GM20431 (cell line): ENCODE data around the gene BTBD19.
"Not testable (repeated sequence)": the region's sequence is repeated elsewhere in the genome, so short reads cannot be mapped to it uniquely, and the experiment has no call there.

Experiments
- in situ Hi-C: fragments of 300-500 bp; cut with MseI, MboI; formaldehyde crosslinking; loops from one replicate; pipeline ENCODE4 v1.15.0; 2020; ENCODE audit warnings: low sequenced_read_pairs; ENCODE audit not compliant: unreplicated experiment

The BTBD19 gene

DNA sequence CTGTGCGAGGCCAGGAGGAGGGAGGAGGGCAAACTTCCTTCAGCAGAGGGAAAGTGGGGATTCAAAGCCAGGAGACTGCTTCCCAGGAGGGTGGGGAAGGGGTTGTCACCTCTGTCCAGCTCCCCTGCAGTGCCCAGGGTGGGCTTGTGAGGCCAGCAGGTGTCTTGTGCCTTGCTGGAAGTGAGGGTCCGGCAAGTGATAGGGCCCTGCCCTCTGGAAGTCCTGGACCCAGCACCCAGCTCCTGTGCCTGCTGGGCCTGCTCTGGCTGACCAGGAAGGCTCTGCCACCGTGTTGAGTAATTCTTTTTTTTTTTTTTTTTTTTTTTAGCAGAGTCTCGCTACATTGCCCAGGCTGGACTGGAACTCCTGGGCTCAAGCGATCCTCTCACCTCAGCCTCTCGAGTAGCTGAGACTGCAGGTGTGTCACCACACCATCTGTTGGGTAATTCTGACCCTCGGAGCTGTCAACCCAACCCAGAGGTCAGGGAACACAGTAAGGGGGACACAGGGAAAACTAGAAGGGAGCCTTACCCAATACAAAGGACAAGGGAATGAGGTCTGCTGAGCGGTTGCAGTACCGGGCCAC is 21.4 kb upstream of the BTBD19 start:
- in situ Hi-C loops, result no loop called here

DNA sequence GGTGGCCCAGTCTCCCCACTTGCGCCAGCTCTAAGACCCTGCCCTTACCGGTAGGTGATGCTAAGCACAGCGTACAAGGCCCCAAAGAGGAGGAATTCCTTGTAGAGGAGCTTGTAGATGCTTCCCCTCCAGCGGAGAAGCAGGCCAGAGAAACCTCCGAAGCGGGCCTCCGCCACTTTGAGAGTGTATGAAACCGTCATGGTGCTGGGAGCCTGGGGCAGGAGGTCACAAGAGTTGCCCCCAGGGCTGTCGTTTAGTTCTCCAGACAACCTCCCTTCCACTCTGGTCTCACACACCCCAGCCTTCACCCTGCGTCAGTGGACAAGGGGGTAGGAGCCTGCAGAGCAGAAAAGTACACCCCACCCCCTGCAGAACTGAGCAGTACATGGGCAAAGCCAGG is 20.8 kb upstream of the BTBD19 start:
- in situ Hi-C loops, result no loop called here

DNA sequence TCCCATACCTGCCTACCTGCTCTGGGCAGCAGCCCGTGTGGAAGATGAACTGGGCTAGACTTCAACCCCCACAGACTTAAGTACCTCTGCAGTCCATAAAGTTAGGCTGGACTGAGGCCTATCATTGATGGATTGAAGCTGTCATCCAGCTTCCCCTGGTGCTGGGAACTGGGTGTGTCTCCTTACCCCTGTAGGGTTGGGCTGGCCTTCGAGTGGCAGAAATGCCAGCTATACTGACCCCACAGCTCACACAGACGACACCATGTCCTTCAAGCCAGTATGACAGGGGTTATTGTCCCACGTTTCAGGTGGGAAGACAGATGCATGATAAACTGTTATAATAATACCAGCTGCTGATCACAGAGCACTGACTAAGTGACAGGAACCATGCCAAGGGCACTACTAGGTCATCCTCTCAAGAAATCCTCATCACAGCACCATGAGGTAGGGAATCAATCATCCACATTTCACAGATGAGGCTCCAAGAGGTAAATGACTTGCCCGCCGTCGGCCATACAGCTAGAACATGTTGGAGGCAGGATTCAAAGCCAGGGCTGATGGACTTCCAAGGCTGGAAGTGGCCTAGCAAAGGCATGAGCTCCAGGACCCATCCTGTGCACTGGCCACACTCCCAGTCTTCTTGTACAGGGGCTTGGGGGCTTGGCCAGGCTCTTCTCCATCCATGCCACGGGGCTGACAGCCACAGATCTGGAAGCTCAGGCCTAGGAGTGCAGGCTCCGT is 20.0 kb upstream of the BTBD19 start, which contains the start of gene BEST4:
BEST4 (minus strand) TSS at position 51 of the 741 bp plus-strand sequence. CDS start 465 bp downstream, outside the sequence.
- in situ Hi-C loops, result no loop called here

GRCh38 chr1:44790968-44791801 is 17.1 kb upstream of the BTBD19 start:
- in situ Hi-C loops, result no loop called here

DNA sequence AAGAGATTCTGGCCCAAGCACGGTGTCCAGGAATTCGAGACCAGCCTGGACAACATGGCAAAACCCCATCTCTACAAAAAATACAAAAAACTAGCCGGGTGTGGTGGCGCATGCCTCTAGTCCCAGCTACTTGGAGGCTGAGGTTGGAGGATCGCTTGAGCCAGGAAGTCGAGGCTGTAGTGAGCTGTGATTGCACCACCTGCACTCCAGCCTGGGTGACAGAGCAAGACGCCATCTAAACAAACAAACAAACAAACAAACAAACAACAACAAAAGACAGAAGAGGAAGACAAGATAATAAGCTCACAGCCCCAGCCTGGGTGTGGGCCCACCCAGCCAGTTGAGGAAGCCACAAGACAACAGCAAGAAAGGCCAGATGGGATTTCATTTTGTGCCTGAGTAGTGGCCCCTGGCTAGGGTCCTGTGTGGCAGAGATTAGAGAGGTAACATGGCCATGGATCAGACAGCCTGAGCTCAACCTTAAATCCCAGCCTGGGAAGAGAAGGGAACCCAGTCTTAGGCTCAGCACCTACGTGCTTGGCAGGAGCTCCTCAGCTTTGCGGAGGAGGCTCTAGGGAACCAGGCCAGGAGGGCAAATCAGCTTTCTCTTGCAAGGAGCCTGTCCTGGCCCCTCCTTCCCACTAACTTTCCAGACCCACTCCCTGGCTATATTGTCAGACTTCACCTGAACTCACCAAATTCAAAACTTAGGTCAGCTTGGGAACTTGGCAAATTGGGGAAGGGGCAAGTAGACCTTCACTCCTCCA is 15.4 kb upstream of the BTBD19 start:
- in situ Hi-C loops, result no loop called here

DNA sequence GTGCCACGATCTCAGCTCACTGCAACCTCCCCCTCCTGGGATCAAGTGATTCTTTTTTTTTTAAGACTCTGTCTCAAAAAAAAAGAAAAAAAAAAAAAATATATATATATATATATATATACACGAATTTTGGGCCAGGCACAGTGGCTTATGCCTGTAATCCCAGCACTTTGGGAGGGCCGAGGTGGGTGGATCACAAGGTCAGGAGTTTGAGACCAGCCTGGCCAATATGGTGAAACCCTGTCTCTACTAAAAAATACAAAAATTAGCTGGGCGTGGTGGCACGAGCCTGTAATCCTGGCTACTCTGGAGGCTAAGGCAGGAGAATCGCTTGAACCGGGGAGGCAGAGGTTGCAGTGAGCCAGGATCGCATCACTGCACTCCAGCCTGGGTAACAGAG is 10.4 kb upstream of the BTBD19 start:
- in situ Hi-C loops, result not testable (repeated sequence)

DNA sequence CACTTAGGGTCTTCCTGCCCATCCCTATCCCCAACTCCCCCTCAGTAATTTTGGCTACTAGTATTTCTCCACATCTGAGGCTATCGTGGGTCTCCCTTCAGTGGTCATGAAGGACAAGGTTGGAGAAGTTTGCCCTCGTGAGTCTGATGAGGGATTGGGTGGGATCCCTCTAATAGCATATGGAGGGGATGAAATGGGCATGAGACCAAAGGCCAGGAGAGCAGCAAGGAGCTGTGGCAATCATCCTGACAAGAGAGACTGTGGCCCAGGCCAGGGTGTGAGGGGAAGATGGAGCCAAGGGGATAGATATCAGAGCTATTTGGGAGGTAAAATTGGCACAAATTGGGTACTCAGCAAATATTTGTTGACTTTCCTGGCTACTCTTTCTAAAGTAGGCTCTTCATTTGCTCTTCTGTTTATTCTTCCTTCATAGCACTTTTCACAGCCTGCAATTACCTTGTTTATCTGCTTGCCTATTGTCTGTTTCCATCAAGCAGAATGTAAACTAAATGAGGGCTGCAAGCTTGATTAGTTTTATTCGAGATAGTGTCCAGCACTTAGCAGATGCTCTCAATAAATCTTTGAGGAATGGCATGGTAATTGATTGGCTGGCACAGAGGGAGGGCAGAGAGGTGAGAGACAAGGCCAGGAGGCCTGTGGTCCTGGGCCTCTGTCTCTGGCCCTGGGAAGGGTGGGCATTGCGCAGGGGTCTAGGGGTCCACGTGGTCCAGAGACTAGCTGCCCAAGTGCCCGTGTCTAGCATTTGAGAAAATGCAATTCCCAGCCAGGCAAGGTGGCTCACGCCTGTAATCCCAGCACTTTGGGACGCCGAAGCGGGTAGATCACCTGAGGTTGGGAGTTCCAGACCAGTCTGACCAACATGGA is 9.6 kb upstream of the BTBD19 start:
- in situ Hi-C loops, result no loop called here

- in situ Hi-C loops, result loop anchor here (25.0 kb wide), 1 partner anchor 512 kb away; no protein-coding TSS in a partner anchor
Observed at GRCh38 chr1:44799770-44800584, 8.3 kb upstream of the BTBD19 start, which contains the start of gene PLK3. Gene PLK3 (plus strand): TSS chr1:44800377. CDS start chr1:44800464, 87 bp downstream.

DNA sequence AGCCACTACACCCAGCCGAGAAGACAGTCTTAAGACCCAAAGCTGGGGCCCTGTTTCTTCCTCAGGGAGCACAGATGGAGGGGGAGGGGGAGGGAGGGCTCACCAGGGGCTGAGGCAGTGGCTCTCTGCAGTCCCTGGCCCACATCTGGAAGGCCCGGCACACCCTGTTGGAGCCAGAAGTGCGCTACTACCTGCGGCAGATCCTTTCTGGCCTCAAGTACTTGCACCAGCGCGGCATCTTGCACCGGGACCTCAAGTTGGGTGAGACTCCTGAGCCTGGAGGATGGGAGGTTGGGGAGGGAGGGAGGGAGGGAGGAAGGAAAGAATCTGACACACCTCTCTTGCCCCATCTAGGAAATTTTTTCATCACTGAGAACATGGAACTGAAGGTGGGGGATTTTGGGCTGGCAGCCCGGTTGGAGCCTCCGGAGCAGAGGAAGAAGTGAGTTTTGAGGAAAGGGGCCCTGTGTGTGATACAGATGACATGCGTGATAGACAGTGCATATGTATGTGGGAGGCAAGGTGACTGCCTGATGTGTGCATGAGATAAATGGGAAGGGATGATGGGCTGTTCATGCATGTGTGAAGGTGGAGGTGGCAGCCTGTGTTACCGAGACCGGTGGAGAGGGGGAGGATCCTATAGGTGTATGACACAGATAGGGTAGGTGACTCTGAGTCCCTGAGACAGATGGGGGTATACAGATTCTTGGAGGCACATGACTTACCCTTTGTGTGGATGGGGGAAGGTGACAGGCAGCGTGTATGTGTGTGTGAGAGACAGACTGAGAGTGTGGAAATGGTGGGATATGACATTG is 6.6 kb upstream of the BTBD19 start:
- in situ Hi-C loops, result loop anchor here (25.0 kb wide), 1 partner anchor 511 kb away; no protein-coding TSS in a partner anchor

DNA sequence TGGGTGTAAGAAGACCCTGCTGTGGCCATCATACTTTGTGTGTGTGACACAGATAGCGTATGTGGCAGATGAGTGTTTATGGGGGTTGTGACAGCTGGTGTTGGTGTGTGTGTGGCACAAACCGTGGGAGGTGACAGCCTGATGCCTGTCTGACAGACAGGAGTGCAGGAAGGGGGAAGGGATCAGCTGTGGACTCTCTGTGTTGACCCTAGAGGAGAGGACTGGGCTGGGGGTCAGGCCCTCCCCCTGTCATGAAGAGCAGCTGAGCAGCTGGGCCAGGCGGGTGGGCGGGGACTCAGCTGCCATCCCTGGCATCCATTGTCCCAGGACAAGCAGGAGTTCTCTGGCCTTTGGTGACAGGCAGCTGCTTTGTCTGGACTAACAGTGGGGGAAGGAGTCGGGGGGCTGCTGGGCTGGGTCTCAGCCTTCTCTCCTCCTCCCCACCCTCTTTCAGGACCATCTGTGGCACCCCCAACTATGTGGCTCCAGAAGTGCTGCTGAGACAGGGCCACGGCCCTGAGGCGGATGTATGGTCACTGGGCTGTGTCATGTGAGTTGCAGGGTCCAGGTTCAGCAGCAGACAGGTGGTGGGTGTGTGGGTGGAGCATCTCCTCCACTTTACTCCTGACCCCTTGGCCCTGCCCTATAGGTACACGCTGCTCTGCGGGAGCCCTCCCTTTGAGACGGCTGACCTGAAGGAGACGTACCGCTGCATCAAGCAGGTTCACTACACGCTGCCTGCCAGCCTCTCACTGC is 5.8 kb upstream of the BTBD19 start:
- in situ Hi-C loops, result loop anchor here (25.0 kb wide), 1 partner anchor 510 kb away; no protein-coding TSS in a partner anchor

DNA sequence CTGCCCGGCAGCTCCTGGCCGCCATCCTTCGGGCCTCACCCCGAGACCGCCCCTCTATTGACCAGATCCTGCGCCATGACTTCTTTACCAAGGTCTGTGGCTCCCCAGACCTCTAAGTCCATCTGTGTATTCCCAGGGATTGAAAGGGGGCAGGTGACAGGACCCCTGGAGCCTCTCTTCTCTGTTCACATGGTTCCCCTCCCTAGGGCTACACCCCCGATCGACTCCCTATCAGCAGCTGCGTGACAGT is 5.3 kb upstream of the BTBD19 start:
- in situ Hi-C loops, result loop anchor here (25.0 kb wide), 1 partner anchor 509 kb away; no protein-coding TSS in a partner anchor

DNA sequence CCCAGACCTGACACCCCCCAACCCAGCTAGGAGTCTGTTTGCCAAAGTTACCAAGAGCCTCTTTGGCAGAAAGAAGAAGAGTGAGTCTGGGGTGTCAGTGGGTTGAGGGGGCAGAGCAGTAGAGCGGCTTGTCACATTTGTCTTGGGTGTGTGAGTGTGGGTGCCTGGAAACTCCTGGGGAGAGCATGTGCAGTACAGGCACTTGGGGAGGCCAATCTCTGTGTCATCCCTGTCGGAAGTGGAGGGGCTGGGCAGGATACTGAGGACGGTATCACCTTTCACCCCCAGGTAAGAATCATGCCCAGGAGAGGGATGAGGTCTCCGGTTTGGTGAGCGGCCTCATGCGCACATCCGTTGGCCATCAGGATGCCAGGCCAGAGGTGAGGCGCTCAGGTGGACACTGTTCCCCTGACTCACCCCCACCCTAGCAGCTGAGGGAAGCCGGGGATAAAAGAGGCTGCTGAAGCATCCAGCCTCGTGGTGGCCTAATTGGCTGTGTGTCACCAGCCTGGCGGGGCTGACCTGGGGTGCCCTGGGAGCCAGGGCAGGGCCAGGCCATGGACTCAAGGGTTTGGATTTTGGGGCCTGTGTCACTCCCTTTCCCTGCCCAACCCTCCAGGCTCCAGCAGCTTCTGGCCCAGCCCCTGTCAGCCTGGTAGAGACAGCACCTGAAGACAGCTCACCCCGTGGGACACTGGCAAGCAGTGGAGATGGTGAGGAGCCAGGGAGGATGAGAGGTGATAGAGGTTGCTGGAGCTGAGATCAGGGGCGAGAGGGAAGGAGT is 4.8 kb upstream of the BTBD19 start:
- in situ Hi-C loops, result loop anchor here (25.0 kb wide), 1 partner anchor 509 kb away; no protein-coding TSS in a partner anchor

- in situ Hi-C loops, result loop anchor here (25.0 kb wide), 1 partner anchor 507 kb away; no protein-coding TSS in a partner anchor
Observed at GRCh38 chr1:44805311-44806024, 2.9 kb upstream of the BTBD19 start.

DNA sequence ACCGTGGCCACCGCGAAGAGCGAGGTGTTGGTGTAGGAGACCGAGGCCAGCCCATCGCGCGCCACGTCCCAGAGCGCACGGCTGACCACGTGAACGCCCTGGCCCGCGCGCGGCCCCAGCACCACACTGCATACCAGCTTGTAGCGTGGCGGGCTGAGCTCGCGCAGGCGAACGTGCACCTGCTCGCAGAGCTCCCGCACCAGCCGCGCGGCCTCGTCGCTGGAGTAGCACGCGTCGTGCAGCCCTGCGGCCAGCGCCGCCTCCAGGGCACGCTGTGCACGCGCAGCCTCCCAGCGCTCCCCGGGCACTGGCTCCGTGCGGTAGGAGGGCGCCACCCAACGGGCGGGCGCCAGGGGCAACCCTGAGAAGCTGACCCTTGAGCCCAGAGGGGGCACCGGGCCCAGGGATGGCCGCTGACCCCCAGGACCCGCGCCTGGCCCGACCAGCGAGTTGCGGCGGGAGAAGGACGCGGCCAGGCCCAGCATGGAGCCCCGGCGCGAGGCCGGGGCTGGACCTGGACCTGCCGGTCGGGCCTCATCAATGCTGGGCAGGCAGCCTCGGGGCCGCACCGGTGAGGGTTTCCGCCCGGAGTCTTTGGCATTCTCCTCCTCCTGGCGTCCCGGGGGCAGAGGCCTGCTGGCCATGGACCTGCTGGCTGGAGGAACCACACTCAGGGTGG is 2.2 kb upstream of the BTBD19 start:
- in situ Hi-C loops, result loop anchor here (25.0 kb wide), 1 partner anchor 506 kb away; no protein-coding TSS in a partner anchor
